ENCODE measurements around the gene KCND2.

The KCND2 gene

GRCh38 chr7:120793213-120793936 is 520.4 kb downstream of the KCND2 start:
- no peak for DNase-seq (ENCODE audit: low read depth)
- H3K4me3 ChIP-seq (ENCODE audit: low read depth, low read length), result no peak overlapping the region
- no peak for TF ChIP-seq CTCF (IDR thresholded peaks at IDR 0.05; ENCODE audit: low read depth, low read length, missing control alignments)

- TF ChIP-seq CTCF (IDR thresholded peaks at IDR 0.05; ENCODE audit: low read depth, low read length, missing control alignments), result no peak
- no peak overlapping the region for H3K4me3 ChIP-seq (ENCODE audit: low read depth, low read length)
- DNase-seq (ENCODE audit: low read depth), result no peak
Observed at GRCh38 chr7:120794106-120794729, 521.2 kb downstream of the KCND2 start.

- no peak for DNase-seq (ENCODE audit: low read depth)
- no peak overlapping the region for H3K4me3 ChIP-seq (ENCODE audit: low read depth, low read length)
- TF ChIP-seq CTCF (IDR thresholded peaks at IDR 0.05; ENCODE audit: low read depth, low read length, missing control alignments), result no peak
Observed at GRCh38 chr7:120797026-120797645, 524.2 kb downstream of the KCND2 start.

GRCh38 chr7:120799147-120799546 is 526.2 kb downstream of the KCND2 start:
- no peak for TF ChIP-seq CTCF (IDR thresholded peaks at IDR 0.05; ENCODE audit: low read depth, low read length, missing control alignments)
- no peak for DNase-seq (ENCODE audit: low read depth)
- H3K4me3 ChIP-seq (ENCODE audit: low read depth, low read length), result no peak overlapping the region
